GM18867 (cell line): Measurements from ENCODE around the gene BCL11A.

ENCODE experiments used
- ATAC-seq: cut with Tn5 transposase; IDR thresholded peaks from one replicate; pipeline ENCODE4 v1.9.1; 2021; ENCODE audit warnings: mild to moderate bottlenecking, moderate library complexity; ENCODE audit not compliant: unreplicated experiment

The BCL11A gene

GRCh38 chr2:60559880-60560279, 6.4 kb upstream of the BCL11A start:
- no peak for ATAC-seq

DNA sequence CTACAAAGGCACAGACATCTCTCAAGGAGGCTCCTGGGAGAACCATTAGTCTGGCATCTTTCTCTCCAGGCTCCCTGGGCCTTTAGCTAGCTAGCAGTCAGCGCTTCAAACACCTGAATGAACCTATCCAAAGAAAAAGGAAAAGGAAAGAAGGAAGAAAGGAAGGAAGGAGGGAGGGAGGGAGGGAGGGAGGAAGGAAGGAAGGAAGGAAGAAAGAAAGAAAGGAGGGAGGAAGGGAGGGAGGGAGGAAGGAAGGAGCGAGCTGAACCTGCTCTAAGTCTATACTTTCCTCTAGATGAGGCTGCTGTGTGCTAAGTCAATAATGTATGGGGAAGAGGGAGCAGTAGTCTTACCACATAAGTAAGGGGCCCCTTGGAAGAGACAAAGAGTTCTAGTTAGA, 5.1 kb upstream of the BCL11A start:
- no peak for ATAC-seq

- no peak for ATAC-seq
Measured at GRCh38 chr2:60557486-60557864, 4.0 kb upstream of the BCL11A start.

- ATAC-seq = no peak
Measured at GRCh38 chr2:60556576-60557485, 3.4 kb upstream of the BCL11A start.

GRCh38 chr2:60556175-60556574, 2.7 kb upstream of the BCL11A start:
- no peak for ATAC-seq

DNA sequence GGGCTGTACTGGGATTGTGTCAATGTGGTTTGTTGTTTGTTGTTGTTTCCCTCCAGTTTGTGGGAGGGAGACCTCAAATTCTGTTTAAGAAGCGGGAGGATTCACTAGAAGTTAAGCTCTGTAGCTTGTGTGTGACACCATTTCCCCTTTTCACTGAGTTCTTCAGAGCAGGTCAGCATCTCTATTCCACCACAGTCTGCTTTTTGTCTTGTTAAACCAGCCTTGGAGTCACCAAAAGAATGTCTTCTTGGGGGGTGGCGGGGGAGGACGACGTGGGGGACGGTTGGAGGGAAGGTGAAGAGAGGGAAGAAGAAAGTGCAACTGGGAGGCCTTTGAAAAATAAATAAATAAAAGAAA, 2.3 kb upstream of the BCL11A start:
- peak; percentile 4 for ATAC-seq

- ATAC-seq = peak; percentile 45
Measured at GRCh38 chr2:60555066-60555782, 1.8 kb upstream of the BCL11A start.

DNA sequence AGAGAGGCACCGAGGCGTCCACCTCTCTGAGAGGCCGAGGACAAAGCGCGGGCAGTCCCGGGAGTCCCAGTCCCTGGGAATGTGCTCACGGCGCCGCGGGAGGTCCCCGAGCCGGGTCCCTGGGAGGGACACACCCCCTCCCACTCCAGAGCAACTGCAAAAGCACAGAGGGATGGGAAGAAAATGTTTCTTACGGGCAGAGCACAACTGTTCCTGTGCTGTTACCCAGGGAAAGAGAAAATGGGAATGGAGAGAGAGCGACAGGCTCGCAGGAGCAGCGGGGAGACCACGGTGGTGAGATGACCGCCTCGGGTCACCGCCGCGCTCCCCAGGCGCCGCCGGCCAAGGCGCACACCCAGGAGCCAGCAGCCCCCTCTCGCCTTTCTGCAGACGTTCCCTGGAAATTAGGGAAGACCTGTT, 1.2 kb upstream of the BCL11A start:
- peak; percentile 0 for ATAC-seq

DNA sequence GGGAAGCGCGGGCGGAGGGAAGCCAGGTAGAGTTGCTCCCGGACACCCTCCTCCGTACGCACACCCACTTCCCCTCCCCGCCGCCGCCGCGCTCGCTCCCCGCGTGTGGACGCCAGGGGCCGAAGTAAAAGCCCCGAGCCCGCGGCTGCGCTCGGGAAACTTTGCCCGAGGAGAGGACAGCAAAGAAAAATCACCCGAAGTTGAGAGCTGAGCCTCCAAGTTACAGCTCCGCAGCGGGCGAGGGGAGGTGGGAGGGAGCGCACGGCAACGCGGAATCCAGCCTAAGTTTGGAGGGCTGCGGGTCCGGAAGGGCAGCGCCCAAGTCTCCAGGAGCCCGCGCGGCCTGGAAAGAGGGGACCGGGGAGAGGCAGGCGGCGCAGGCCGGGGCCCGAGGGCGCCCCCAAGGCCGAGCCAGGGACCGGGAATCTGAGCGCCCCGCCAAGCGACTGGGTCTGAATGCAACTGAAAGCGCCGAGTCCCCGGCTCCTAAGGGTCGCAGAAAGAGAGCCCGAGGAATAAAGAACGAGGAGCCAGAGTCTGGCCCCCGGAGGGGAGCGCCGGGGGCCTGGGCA, 706 bp upstream of the BCL11A start:
- no peak for ATAC-seq

GRCh38 chr2:60552851-60553494, 481 bp downstream of the BCL11A start:
- ATAC-seq = no peak

GRCh38 chr2:60552078-60552850, 1.2 kb downstream of the BCL11A start:
- ATAC-seq = no peak

- no peak for ATAC-seq
Measured at GRCh38 chr2:60551240-60552077, 2.0 kb downstream of the BCL11A start.

- no peak for ATAC-seq
Measured at GRCh38 chr2:60550984-60551239, 2.5 kb downstream of the BCL11A start.

DNA sequence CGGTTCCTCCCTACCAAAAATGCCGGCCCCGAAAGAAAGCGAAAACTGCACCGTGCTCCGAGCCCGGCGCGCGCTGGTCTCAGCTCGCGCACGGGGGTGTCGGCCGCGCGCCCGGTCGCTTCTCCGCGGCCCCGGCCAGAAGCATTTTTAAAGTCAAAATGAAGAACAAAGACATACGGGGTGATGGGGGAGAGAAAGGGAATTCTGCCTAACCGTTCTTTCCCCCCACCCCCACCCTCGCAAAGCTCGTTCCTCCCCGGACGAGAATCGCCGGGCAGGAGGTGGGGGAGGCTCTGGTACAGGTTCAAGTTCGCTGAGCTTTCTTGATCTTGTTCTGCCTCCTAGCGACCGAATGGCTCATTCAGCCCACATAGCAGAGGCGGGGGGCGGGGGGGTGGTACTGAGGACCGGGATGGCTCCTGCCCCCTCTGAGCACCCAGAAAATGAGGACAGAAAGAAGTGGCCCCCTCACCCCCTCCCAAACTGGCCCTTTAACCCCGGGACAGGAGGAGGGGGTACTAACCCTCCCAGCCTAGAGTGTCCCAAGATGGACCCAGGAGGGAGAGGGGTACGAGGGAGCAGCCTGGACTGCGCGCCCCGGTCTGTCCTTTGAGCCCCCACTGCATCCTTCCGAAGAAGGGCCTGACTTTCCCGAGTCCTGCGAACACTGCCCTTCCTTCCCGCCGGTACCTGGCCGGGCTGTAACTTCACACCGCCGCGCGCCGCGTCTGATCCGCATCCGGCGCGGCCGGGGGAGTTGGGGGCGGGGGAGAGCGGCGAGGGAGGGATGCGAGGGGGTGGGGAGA, 3.1 kb downstream of the BCL11A start:
- ATAC-seq = peak; percentile 73

DNA sequence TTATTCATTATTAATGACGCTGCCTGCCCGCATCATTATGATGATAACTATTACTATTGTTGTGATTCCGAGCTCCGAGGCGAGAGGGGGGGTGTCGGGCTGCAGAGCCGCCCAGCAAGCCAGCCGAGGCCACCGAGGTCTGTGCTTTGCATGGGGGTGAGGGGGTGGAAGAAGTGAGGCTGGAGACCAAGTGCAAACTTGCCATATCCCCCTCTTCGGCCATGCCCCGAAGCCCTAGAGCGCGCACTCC, 3.6 kb downstream of the BCL11A start:
- ATAC-seq = peak; percentile 16

GRCh38 chr2:60549238-60549927, 4.1 kb downstream of the BCL11A start:
- peak; percentile 11 for ATAC-seq

- no peak for ATAC-seq
Measured at GRCh38 chr2:60548845-60549237, 4.6 kb downstream of the BCL11A start.

DNA sequence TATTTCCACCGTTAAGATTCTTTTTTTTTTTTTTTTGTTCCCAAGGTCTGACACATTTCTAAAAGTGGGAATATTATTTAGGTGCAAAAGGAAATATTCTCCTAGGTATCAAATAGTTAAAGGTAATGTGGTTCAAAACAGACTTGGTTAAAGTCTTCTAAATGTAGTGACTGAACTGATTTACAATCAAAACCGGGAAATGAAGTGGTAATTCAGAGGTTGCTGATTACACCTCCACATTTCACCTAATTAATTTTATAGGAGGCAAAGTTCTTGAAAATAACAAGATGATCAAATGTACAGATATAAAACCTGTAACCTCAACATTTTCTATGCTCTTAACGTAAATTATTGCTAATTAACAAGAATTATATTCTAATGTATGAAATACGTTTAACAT, 5.1 kb downstream of the BCL11A start:
- no peak for ATAC-seq

GRCh38 chr2:60547841-60548240, 5.6 kb downstream of the BCL11A start:
- no peak for ATAC-seq
